A375 (cell line): Measurements from ENCODE around the gene NEDD9. TPM values are rescaled to one million over a fixed set of nuclear protein-coding genes. Genes with fewer than 3 reads are reported as not detected.

Source experiments
- small RNA-seq: library from RNA; depleted of rRNA; stranded (forward); fragments of <200 nt; gene quantifications from one replicate; pipeline ENCODE3, GENCODE V24; 2014
- total RNA-seq: library from RNA; depleted of rRNA; stranded (reverse); fragments of >200 nt; shearing (Covaris generic); gene quantifications from 2 replicates; pipeline ENCODE4 v1.2.3, GENCODE V29; 2014; rRNA removed

Gene NEDD9
- total RNA-seq = 13.5 and 13.9 TPM in 2 replicates

GRCh38 chr6:11232193-11232769 lies at the start of gene NEDD9:
NEDD9 (minus strand) TSS chr6:11232668; CDS start chr6:11232515, 153 bp downstream.

Small RNAs within 50 kb of the gene (small RNA-seq; reads per million reads assigned to genes)
- gene AL136139.1 = not detected

Other genes with a start within 250 kb of the NEDD9 start
- 0.24 and 0.30 TPM in 2 replicates for gene ELOVL2, start 188.4 kb downstream of the NEDD9 start, total RNA-seq
- 7.3 and 9.9 TPM in 2 replicates for gene SMIM13, start 138.8 kb downstream of the NEDD9 start, total RNA-seq
- not detected in 2 replicates for gene ERVFRD-1, start 120.9 kb downstream of the NEDD9 start, total RNA-seq